ENCODE data around the gene ARMS2.

Gene ARMS2

DNA sequence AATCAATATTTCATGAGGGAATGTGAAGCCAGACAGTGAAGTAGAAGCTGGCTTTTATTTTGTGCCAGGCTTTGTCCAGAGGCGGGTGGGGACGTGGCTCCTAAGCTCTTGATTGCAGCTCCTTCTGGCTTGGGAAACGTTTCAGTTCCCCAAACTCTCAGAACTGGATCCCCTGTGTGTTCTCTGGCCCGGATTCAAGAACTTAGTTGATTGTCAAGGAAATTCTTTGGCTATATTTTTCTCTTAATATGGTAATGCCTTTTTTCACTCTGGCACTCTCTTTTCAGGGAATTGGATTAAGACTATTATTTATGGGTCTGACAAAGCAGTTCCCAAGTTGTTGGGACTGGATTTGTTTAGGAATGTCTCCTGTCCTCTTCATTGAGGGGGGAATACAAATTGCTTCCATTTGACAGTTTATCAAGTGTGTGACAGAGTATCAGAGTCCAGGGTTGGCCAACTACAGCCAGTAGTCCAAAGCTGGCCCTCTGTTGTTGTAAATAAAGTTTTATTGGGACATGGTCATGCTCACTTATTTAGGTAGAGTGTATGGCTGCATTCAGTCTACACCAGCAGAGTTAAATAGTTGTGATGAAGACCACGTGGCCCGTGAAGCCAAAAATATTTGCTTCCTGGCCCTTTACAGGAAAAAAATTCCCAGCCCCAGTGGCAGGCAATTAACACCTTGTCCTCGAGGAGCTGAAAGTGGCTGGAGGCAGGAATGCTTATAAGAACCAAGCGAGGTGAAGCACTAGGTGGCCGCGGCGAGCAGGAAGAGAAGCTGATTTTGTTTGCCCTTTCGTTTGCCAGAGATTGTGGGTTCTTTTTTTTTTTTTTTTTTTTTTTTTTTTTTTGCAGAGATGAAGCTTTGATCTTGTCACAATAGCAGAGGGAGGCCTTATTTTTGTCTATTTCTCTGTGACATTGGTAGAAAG lies 41.2 kb downstream of the ARMS2 start:
- DNase-seq, result no peak

DNA sequence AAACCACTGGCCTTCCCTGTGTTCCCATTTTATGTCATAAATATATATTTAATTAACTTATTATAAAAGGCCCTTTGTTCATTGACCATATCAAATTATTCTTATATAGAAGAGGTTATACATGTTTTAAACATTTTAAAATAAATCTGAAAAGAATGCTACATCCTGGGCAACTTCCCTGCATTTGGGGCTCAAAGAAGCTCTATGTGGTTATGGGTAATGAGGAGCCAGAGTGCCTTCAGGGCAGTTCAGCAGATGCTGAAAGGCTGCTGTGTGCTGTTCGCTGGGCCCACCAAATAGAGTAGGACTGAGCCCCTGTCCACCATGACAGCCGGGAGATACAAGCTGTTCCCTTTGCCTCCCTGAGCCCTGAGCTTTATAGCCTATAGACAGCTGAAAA lies 42.8 kb downstream of the ARMS2 start:
- DNase-seq, result no peak

GRCh38 chr10:122498521-122498920 lies 44.1 kb downstream of the ARMS2 start:
- no peak for DNase-seq

DNA sequence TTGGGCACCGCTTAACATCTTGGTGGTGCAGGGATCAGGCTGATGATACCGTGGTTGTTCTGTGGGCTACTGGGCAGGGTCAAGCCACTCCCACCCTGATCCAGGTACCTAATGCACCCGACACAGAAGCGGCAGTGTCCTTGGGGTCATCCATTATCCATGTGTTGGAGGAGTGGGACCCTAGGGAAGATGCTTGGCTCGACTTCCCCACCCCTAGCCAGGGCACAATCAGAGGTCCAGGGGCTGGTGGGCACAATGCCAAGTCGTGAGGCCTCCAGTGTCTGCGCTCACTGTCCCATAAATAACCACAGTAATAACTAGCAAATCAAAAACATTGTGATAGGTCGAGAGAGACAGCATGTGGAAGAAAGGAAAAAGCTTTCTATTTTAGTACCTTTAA lies 44.6 kb downstream of the ARMS2 start:
- no peak for DNase-seq

DNA sequence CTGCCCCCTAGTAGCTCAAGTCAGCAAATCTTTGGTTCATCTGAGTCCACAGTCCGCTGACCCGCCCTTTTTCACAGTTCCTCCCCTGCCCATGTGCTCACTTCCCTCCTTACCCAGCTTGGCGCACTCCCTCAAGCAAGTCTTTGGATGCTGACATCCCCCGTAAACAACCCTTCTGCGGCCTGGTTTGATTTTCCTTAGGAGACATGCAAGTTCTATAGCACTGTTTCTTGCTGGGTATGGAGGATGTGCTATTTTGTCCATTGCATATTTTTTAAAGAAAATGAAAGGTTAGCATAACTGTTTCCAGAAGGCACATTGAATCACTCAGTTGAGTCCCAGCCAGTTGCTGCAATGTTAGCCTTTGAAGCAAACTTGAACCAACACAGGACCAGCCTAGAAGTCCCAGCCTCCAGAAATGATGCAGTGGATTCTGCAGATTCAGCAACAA lies 45.1 kb downstream of the ARMS2 start:
- no peak for DNase-seq

DNA sequence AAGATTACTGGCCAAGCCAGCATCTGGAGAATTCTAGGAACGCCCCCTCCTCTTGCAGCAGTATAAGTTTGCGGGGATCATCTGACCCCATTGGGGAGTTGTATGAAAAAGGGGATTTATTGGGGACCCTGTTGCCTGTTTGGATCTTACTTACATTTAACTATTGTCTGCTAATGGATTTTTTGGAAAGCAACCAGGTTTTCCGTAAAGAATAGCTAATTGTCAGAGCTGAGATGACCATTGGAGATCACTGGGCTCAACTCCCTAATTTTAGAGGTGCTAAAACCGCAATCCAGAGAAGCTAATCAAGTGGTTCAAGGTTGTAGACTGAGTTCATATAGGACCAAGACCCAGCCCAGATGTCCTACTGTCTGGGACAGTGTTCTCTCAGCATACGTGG lies 45.7 kb downstream of the ARMS2 start:
- no peak for DNase-seq

DNA sequence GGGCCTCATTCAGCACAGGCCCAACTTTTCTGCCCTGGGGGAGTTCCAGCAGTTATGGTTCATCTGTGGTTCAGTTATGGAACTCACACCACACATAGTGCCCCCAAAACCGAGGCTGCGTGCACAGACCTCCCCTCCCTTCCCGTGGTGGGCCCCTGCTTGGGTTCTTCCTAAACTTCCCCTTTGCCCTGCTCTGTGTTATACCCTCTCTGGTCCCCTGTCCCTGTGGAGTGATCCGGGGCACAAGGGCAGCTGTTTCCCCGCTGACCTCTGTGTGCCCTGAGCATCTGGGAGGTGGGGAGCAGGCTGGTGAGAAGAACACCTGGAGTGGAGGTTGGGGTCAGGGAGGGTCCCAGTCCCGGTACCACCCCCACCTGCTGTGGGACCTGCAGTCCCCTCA lies 46.3 kb downstream of the ARMS2 start:
- DNase-seq, result no peak

GRCh38 chr10:122503012-122503411 lies 48.6 kb downstream of the ARMS2 start:
- DNase-seq, result no peak

DNA sequence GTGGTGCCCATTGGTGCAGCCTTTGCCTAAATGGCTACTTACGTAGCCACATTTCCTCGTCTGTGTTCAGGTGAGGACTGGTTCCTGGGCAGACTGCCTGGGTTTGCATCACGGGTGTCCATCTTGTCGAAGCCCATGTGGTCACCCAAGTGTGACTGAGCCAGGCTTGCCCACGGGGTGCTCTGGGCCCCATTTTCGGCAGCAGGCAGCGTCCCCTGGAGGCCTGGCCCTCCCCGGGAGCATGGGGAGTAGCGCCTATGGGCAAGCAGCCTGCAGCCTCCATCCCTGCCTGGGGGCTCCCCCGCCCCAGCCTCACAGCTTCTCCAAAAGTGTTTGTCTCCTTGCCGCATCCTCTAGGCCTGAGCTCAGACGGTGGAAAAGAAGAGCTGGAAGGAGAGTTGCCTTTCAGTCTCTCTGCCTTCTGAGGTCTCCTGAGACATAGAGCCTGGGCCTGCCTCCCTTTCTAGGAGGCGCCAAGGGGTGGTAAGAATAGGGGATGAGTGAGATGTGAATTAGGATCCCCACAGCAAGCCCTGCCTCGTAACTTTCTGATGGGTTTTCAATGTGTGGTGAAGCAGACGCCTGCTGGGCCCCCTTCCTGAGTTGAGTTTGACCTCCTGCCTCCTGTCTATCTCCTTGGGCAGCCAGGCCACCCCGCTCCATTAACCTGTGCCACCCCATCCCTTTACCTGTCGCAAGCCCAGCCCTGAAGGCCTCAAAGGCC lies 49.6 kb downstream of the ARMS2 start:
- no peak for DNase-seq

DNA sequence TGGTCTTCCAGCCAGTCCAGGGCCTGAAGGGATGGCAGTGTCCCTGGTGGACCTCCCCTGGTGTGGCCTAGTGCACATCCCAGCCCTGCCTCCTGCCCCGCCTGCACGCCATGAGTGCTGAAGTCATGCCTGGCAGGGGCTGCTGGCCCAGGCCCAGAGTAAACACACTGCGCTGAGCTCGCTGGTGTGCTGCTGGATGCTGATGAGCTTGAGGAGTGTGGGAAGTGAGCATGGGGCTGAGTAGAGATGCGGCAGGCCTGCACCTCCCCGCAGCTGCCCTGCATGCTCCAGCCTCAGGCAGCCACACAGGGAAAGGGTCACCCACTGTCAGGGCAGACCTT lies 50.1 kb downstream of the ARMS2 start:
- peak; percentile 80 for DNase-seq

DNA sequence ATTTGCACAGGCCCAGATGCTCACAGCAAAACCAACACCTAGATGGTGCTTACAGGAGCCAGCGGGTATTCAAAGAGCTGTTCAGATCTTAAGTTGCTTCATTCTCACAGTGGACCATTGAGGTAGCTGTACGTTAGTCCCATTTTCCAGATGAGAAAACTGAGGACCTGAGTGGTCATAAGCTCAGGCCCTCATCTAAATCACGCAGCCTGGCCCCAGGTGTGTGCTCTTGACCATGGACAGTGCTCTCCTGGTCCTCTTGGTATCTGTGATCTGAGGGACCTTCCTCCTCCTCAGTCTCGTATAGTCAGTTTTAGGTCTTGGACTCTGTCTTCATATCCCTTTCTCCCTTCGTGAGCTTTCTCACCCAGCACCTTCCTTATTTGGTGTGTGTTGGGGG lies 50.6 kb downstream of the ARMS2 start:
- DNase-seq, result no peak

- DNase-seq, result no peak
Observed at GRCh38 chr10:122505885-122506645, 51.6 kb downstream of the ARMS2 start.
